ENCODE data around the gene TLE4. TPM values are rescaled to one million over a fixed set of nuclear protein-coding genes. Genes with fewer than 3 reads are reported as not detected.

The TLE4 gene
- total and polyA plus RNA-seq, 2 donors (not counting 1 experiment from before 2014, with no cell fraction given): 13.5 to 35.0 TPM

DNA sequence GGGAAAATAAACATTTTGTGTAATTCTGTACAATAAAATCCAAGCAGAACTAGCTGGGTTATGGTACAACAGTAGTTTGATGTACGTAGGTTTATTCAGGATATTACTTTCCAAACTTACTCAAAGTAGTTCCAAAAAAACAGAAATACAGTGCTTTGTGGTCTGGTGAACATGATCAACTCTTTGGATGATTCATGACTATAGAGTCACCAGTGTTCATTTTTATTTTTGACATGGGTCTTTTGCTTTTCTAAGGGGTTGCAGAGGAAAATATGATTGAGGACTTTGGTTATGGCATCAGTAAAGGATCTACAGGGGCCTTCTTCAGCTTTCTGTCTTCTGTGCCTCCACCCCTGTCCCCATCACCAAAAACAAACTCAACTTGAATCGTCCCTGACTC, 127.2 kb downstream of the TLE4 start:
- no peak overlapping the region for H3K27ac ChIP-seq (ENCODE audit: insufficient read depth, low read length)
- H3K4me3 ChIP-seq (replicated peaks in 1 of 4; ENCODE audit: control extremely low read depth in 1 of 4, insufficient read depth in 1 of 4, low read depth in 3 of 4, low read length in 4 of 4): no peak overlapping the region
- TF ChIP-seq, protein P1, sequence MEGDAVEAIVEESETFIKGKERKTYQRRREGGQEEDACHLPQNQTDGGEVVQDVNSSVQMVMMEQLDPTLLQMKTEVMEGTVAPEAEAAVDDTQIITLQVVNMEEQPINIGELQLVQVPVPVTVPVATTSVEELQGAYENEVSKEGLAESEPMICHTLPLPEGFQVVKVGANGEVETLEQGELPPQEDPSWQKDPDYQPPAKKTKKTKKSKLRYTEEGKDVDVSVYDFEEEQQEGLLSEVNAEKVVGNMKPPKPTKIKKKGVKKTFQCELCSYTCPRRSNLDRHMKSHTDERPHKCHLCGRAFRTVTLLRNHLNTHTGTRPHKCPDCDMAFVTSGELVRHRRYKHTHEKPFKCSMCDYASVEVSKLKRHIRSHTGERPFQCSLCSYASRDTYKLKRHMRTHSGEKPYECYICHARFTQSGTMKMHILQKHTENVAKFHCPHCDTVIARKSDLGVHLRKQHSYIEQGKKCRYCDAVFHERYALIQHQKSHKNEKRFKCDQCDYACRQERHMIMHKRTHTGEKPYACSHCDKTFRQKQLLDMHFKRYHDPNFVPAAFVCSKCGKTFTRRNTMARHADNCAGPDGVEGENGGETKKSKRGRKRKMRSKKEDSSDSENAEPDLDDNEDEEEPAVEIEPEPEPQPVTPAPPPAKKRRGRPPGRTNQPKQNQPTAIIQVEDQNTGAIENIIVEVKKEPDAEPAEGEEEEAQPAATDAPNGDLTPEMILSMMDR (conservative IDR thresholded peaks at IDR 0.05 in 1 of 2, IDR thresholded peaks at IDR 0.05 in 1 of 2; ENCODE audit: low read depth in 1 of 2, low read length in 2 of 2): no peak
- no peak for TF ChIP-seq EZH2 (IDR thresholded peaks at IDR 0.05; ENCODE audit: low read length, missing control alignments)
- no peaks in the 10 kb centered on the region for H3K36me3 ChIP-seq (ENCODE audit: control insufficient read depth, insufficient read depth, low read length)
- H4K20me1 ChIP-seq (ENCODE audit: control insufficient read depth, extremely low read depth, insufficient read depth, low read length): no peaks in the 10 kb centered on the region
- no peaks in the 10 kb centered on the region for H3K9me3 ChIP-seq (ENCODE audit: control insufficient read depth, insufficient read depth, low read depth, low read length)
- H3K4me2 ChIP-seq (ENCODE audit: extremely low read depth, insufficient read depth, low read length): no peak overlapping the region
- DNase-seq (ENCODE audit: low read depth in 2 of 2): peak in 1 of 2 donors; percentile 15
- H3K27me3 ChIP-seq (ENCODE audit: control insufficient read depth, insufficient read depth, low read length): no peaks in the 10 kb centered on the region
- H3K4me1 ChIP-seq (ENCODE audit: control insufficient read depth, extremely low read depth, insufficient read depth, low read length): peaks cover 3% of the 10 kb centered on the region
- no peak overlapping the region for H2AFZ ChIP-seq (ENCODE audit: low read length)
- no peaks in the 10 kb centered on the region for H3K79me2 ChIP-seq (ENCODE audit: control insufficient read depth, insufficient read depth, low read length)
- no peak overlapping the region for H3K9ac ChIP-seq (ENCODE audit: insufficient read depth, low read length)

DNA sequence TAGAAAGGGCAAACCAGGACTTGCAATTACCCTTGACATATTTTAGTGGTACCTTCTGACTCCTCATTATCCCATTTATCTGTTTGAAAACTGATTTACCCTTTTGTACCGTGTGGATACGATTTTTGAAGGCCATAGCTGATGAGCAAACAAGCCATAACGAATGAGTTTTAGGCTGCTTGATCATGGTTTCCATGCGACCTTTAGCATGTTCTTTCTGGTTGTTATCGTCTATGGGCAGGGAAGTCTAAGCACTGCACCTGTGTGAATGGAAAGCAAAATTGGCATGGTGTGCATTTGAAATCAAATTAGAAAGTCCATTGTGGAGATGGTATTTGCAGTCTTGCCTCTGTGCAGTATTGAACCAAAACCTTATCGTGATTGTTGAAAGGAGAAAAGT, 127.7 kb downstream of the TLE4 start:
- no peak overlapping the region for H3K27ac ChIP-seq (ENCODE audit: insufficient read depth, low read length)
- H3K9ac ChIP-seq (ENCODE audit: insufficient read depth, low read length): no peak overlapping the region
- TF ChIP-seq EZH2 (IDR thresholded peaks at IDR 0.05; ENCODE audit: low read length, missing control alignments): no peak
- TF ChIP-seq, protein P1 (conservative IDR thresholded peaks at IDR 0.05 in 1 of 2, IDR thresholded peaks at IDR 0.05 in 1 of 2; ENCODE audit: low read depth in 1 of 2, low read length in 2 of 2): no peak
- H3K36me3 ChIP-seq (ENCODE audit: control insufficient read depth, insufficient read depth, low read length): no peaks in the 10 kb centered on the region
- peaks cover 3% of the 10 kb centered on the region for H3K4me1 ChIP-seq (ENCODE audit: control insufficient read depth, extremely low read depth, insufficient read depth, low read length)
- no peak overlapping the region for H2AFZ ChIP-seq (ENCODE audit: low read length)
- no peak overlapping the region for H3K4me2 ChIP-seq (ENCODE audit: extremely low read depth, insufficient read depth, low read length)
- H3K27me3 ChIP-seq (ENCODE audit: control insufficient read depth, insufficient read depth, low read length): no peaks in the 10 kb centered on the region
- no peaks in the 10 kb centered on the region for H3K79me2 ChIP-seq (ENCODE audit: control insufficient read depth, insufficient read depth, low read length)
- DNase-seq (ENCODE audit: low read depth in 2 of 2): no peak
- no peaks in the 10 kb centered on the region for H4K20me1 ChIP-seq (ENCODE audit: control insufficient read depth, extremely low read depth, insufficient read depth, low read length)
- H3K4me3 ChIP-seq (replicated peaks in 1 of 4; ENCODE audit: control extremely low read depth in 1 of 4, insufficient read depth in 1 of 4, low read depth in 3 of 4, low read length in 4 of 4): no peak overlapping the region
- H3K9me3 ChIP-seq (ENCODE audit: control insufficient read depth, insufficient read depth, low read depth, low read length): no peaks in the 10 kb centered on the region

DNA sequence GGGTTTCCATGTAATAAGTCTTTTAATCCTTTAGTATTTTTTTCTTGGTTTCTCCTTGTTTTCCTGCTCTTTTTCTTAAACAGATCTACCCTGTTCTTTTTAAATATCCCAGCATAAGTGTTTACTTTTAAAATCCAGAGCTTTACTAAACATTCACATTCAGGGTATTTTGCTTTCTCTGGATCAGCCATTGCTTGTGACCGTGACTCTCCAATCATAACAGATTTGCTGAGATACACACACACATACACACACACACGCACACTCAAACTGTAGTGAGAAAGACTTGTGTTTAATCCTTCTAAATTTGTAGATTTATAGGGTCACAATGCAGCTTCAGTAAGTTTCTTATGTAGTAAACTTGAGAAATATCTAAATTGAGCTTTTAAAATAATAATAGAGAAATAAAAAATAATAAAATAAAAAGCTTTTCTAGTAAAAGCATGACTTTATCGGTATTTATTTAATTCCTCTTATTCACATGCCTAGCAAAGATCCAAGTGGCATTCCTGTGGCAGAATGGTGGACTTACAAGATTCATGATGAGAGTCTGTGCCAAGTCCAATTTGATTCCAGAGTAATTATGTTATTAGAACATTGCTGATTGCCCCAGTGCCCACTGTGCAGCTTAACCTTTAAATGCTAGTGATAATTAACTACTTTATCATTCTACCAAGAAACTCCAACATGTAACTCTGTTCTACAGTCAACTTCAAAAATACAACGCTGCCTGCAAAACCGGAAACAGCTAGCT, 129.0 kb downstream of the TLE4 start:
- H3K4me3 ChIP-seq (replicated peaks in 1 of 4; ENCODE audit: control extremely low read depth in 1 of 4, insufficient read depth in 1 of 4, low read depth in 3 of 4, low read length in 4 of 4): no peak overlapping the region
- H3K4me1 ChIP-seq (ENCODE audit: control insufficient read depth, extremely low read depth, insufficient read depth, low read length): no peaks in the 10 kb centered on the region
- no peaks in the 10 kb centered on the region for H4K20me1 ChIP-seq (ENCODE audit: control insufficient read depth, extremely low read depth, insufficient read depth, low read length)
- no peak for TF ChIP-seq EZH2 (IDR thresholded peaks at IDR 0.05; ENCODE audit: low read length, missing control alignments)
- TF ChIP-seq, protein P1 (conservative IDR thresholded peaks at IDR 0.05 in 1 of 2, IDR thresholded peaks at IDR 0.05 in 1 of 2; ENCODE audit: low read depth in 1 of 2, low read length in 2 of 2): no peak
- DNase-seq (ENCODE audit: low read depth in 2 of 2): peak in 1 of 2 donors; percentile 54
- no peaks in the 10 kb centered on the region for H3K79me2 ChIP-seq (ENCODE audit: control insufficient read depth, insufficient read depth, low read length)
- H3K9me3 ChIP-seq (ENCODE audit: control insufficient read depth, insufficient read depth, low read depth, low read length): no peaks in the 10 kb centered on the region
- H3K27me3 ChIP-seq (ENCODE audit: control insufficient read depth, insufficient read depth, low read length): no peaks in the 10 kb centered on the region
- no peak overlapping the region for H3K4me2 ChIP-seq (ENCODE audit: extremely low read depth, insufficient read depth, low read length)
- no peaks in the 10 kb centered on the region for H3K36me3 ChIP-seq (ENCODE audit: control insufficient read depth, insufficient read depth, low read length)
- no peak overlapping the region for H2AFZ ChIP-seq (ENCODE audit: low read length)
- H3K27ac ChIP-seq (ENCODE audit: insufficient read depth, low read length): no peak overlapping the region
- no peak overlapping the region for H3K9ac ChIP-seq (ENCODE audit: insufficient read depth, low read length)
